Measurements from ENCODE around the gene ARMC9.

GRCh38 chr2:231177156-231178025 is 21.0 kb upstream of the ARMC9 start:
- TF ChIP-seq POLR2AphosphoS5 (IDR thresholded peaks at IDR 0.05) (no peak), POLR2A (IDR thresholded peaks at IDR 0.05) (no peak)
- TF ChIP-seq, protein P1, sequence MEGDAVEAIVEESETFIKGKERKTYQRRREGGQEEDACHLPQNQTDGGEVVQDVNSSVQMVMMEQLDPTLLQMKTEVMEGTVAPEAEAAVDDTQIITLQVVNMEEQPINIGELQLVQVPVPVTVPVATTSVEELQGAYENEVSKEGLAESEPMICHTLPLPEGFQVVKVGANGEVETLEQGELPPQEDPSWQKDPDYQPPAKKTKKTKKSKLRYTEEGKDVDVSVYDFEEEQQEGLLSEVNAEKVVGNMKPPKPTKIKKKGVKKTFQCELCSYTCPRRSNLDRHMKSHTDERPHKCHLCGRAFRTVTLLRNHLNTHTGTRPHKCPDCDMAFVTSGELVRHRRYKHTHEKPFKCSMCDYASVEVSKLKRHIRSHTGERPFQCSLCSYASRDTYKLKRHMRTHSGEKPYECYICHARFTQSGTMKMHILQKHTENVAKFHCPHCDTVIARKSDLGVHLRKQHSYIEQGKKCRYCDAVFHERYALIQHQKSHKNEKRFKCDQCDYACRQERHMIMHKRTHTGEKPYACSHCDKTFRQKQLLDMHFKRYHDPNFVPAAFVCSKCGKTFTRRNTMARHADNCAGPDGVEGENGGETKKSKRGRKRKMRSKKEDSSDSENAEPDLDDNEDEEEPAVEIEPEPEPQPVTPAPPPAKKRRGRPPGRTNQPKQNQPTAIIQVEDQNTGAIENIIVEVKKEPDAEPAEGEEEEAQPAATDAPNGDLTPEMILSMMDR (IDR thresholded peaks at IDR 0.05), result no peak

Data from suprapubic skin (tissue), 4 donors.